Measurements from ENCODE around the gene SPDYE6.
"Not testable (repeated sequence)": the region's sequence is repeated elsewhere in the genome, so short reads cannot be mapped to it uniquely, and the experiment has no call there.

SPDYE6 gene

DNA sequence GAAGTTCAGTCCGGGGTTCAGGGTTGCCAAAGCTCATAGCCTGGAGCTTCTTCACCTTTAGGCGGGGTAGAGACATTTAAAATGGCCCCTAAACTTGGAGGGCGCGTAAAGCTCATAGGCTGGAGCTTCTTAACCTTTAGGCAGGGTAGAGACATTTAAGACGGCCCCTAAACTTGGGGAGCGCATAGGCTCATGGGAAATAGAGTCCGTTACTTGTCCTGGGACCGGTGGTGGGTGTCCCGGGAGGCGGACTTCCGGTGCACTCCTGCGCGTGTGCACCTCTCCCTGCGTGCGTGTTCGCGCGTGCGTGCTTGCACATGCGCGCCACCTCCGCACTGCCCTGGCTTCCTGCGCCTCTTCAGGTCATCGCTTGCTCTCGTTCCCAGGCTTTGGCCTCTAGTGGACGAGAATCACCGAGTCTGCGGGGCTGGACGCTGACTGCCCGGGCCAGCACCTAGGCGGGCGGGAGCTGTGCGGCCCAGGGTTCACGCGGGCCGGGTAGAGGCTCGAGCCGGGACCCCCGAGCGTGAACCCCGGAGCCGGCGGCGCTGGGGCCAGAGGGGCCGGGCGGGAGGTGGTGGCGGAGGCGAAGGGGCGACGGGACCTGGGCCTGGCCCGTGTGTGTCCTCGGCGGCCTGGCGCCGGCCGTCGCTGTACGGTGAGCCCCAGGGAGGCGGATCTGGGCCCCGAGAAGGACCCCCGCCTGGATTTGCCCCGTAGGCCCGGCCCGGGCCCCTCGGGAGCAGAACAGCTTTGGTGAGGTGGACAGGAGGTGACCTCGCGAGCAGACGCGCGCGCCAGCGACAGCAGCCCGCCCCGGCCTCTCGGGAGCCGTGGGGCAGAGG lies 7.5 kb upstream of the SPDYE6 start:
- DNase-seq (ENCODE audit: low spot score), result peak; percentile 97

- not testable (repeated sequence) for DNase-seq (ENCODE audit: low spot score)
These were observed 9.3 kb downstream of the SPDYE6 start for GRCh38 chr7:102346983-102347382.

GRCh38 chr7:102340599-102341368 lies 15.5 kb downstream of the SPDYE6 start:
- not testable (repeated sequence) for DNase-seq (ENCODE audit: low spot score)

GRCh38 chr7:102337420-102337819 lies 18.8 kb downstream of the SPDYE6 start:
- not testable (repeated sequence) for DNase-seq (ENCODE audit: low spot score)

DNA sequence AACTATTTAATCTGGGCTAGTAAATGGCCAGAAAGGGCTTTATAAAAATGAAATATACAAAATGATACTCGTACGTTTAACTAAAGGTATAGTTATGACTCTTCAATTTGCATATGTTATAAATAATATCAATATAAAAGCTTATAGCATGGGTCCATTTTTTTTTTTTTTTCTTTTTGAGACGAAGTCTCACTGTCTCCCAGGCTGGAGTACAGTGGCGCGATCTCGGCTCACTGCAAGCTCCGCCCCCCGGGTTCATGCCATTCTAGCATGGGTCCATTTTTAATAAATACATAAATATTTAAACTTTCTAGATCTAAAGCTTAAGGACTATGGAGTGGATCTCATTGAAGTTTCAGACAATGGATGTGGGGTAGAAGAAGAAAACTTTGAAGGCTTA lies 19.2 kb downstream of the SPDYE6 start:
- not testable (repeated sequence) for DNase-seq (ENCODE audit: low spot score)

- not testable (repeated sequence) for DNase-seq (ENCODE audit: low spot score)
These were observed 20.7 kb downstream of the SPDYE6 start for GRCh38 chr7:102335574-102335973.

DNA sequence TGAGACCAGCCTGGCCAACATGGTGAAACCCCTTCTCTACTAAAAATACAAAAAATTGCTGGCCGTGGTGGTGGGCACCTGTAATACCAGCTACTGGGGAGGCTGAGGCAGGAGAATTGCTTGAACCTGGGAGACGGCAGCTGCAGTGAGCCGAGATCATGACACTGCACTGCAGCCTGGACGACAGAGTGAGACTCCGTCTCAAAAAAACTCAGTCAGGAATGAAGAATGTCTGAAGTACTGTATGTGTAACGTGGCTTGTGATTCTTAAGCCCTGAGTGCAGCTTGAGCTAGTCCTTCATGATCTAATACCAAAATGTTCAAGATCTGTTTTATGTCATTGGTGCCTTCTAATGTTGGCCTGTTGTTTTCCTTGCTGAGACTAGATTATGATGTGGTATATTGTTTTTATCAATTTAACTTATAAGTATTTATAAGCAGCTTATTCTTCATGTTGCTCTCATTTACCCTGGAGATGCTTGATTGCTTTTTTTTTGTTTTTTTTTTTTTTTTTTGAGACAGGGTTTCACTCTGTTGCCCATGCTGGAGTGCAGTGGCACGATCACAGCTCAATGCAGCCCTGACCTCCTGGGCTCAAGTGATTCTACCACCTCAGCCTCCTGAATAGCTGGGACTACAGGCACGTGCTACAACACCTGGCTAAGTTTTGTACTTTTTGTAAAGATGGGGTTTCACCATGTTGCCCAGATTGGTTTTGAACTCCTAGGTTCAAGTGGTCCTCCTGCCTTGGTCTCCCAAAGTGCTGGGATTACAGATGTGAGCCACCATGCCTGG lies 25.4 kb downstream of the SPDYE6 start:
- DNase-seq (ENCODE audit: low spot score), result not testable (repeated sequence)

DNA sequence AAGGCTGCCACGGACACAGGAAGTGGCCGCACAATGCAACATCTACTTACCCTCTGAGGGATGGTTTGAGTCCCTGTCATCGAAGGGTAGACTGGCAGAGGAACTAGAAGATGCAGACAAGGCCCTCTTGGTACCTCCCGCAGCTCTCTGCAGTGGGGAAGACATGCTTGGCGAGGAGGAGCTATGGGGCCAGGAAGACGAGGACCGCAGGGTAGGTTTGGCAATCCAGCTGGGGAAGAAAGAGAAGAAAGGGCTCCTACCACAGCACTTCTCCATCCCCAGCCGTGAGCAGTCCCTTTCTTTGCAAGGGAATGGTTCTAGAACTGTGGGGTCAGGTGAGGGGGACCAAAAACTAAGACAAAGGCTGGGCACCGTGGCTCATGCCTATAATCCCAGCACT lies 26.9 kb downstream of the SPDYE6 start:
- not testable (repeated sequence) for DNase-seq (ENCODE audit: low spot score)

GRCh38 chr7:102328863-102329262 lies 27.4 kb downstream of the SPDYE6 start:
- DNase-seq (ENCODE audit: low spot score), result not testable (repeated sequence)

DNA sequence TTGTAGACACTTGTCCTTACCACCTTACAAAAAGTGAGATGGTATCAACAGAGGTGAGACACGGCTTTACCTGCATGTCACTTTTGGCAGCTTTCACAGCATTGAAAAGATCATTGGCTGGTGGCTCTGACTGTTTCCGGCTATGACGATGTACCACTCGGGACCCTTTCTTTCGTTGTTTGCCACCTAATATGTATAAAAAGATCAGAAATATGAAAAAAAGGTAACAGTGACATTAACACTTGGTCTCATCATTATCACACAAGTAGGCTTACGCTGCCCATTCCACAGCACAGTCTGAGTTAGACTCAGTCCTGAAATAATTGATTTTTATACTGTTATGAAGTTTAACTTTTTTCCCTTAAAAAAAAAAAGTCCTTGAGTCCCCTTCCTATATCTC lies 29.1 kb downstream of the SPDYE6 start:
- not testable (repeated sequence) for DNase-seq (ENCODE audit: low spot score)

DNA sequence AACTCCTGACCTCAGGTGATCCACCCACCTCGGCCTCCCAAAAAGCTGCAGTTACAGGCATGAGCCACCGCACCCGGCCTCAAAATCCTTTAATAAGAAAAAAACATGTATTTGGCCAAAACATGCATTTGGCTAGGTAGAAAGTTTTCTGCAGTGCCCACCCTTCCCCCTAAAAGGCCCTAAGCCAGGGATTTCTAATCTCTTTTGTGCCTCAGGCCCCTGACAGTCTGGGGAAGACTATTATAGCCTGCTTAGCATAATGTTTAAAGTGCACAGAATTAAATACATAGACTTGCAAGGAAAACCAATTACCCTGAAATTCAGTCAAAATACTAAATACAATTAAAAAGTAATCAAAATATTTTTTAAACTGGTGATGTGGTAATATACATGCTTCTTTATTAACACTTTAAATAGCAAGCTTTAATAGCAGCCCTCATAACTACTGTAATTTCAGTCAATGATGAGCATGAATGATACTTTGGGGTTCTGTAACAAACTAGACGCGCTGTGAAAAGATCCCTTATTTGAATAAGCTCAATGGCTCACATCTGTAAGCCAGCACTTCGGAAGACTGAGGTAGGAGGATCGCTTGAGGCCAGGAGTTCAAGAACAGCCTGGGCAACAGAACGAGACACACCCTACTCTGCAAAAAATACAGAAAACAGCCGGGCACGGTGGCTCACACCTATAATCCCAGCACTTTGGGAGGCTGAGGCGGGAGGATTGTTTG lies 29.9 kb downstream of the SPDYE6 start:
- no peak for DNase-seq (ENCODE audit: low spot score)

- not testable (repeated sequence) for DNase-seq (ENCODE audit: low spot score)
These were observed 31.1 kb downstream of the SPDYE6 start for GRCh38 chr7:102325106-102325505.

DNA sequence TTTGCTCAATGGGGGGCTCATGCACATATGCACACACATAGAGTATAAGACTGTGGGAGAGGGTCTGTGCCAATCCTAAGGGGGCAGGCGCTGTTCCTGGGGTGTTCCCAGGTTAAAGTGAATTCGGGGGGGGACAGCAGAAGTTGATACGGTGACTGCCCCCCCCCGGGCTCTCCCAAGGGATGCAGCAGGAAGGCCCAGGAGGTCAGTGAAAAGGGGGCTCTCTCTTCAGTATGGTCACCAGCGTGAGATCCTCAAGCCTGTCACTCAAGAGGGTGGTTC lies 32.4 kb downstream of the SPDYE6 start:
- no peak for DNase-seq (ENCODE audit: low spot score)

DNA sequence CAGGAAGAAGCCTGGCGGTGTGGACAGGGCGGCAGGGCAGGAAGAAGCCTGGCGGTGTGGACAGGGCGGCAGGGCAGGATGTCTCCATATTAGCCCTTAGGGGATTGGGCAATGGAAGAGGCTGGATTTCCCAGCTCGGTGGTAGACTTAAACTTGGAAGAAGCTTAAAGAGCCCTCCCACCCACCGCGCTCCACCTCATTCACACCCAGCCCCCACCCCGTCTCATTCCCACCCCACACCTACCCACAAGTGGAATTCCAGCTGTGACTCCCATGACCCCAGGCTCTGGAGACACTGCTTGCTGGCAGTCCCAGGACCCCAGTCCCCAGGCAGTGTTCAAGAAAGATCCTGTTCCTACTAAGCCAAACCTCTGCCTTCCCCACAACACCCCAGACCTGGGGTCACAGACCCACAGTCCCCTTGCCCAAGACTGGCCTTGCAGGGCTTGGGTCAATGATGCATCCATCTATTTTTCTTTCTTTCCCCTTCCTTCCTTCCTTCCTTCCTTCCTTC lies 34.0 kb downstream of the SPDYE6 start:
- DNase-seq (ENCODE audit: low spot score), result no peak

DNA sequence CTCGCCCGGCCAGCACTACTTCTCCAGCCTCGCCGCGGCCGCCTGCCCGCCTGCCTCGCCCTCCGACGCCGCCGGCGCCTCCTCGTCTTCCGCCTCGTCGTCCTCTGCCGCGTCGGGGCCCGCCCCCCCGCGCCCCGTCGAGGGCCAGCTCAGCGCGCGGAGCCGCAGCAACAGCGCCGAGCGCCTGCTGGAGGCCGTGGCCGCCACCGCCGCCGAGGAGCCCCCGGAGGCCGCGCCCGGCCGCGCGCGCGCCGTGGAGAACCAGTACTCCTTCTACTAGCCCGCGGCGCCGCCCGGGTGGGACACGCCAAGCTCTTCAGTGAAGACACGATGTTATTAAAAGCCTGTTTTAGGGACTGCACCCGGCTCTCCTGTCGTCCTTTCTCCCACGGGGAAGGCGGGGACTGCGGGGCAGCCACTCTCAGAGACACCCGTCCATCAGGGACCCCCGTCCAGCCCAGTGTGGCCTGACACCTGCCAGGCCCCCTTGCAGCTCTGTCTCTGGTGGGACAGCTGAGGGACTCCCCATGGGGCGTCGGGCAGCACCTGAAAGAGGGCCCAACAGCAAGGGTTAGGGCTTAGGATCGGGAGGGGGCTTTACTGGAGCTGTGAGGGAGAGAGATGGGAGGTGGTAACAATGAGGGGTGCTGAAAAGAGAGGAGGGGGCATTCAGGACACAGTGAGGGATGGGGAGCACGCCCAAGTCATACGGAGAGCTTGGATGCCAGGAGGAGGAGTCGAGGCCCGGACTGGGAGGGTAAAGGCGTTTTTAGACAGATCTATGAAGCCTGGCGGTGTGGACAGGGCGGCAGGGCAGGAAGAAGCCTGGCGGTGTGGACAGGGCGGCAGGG lies 34.7 kb downstream of the SPDYE6 start:
- no peak for DNase-seq (ENCODE audit: low spot score)

DNA sequence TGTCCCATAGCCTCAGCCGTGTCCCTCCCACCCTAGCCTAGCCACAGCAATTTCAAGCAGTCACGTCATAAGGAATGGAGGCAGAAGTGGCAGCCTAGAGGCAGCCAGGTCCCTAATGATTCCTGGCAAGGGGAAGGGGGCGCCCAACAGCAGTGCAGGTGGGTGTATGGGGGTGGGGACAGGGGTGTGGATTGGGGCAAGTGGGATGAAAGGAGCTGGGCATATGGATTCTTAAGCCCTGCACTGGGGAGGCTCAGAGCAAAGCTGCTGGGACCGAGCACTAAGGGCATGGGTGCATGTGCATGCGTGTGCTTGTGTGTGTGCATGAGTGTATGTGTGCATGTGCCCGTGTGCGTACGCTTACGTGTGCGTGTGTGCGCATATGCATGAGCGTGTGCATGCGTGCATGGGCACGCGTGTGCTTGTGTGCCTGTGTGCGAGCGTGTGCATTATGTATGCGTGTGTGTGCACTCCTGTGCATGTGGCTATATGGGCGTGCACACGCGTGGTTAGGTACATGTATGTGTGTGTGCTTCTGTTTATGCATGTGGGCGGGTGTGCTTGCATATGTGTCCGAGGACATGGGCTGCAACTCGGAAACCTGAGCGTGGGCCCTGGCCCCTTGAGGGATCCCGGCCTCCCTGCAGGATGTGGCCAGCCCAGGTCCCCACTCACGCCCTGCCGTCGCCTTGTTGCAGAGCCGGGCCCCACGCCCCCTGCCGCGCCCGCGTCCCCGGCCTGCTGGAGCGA lies 35.5 kb downstream of the SPDYE6 start:
- DNase-seq (ENCODE audit: low spot score), result no peak

DNA sequence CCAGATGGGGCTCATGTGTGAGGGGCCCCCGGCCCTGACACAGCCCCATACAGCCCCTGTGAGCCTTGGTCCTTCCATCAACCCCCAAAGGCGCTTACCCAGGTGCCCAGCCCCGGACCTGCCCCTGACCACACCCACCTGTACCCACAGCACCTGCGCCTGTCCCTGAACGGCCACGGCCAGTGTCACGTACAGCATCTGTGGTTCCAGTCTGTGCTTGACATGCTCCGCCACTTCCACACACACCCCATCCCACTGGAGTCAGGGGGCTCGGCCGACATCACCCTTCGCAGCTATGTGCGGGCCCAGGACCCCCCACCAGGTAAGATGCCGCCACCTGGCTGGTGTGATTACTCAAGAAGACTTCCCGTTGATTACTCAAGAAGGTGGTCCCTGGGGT lies 36.1 kb downstream of the SPDYE6 start:
- DNase-seq (ENCODE audit: low spot score), result no peak

DNA sequence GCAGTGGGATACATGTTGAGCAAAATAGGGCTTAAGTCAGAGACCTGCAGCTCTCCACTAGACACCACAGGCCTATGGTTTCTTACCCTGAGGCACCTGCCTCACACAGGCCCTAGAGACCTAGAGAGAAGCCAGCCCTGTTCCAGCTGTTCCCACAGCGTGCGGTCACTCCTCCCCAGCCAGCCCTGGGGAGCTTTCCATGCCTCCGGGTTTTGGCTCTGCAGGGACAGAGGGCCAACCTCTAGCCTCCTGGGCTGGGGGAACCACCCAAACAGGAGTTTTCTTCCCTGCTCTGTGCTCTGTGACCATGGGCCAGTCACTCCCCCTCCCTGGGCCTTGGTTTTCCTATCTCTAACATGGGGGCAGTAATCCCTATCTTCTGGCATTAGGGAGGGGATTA lies 36.6 kb downstream of the SPDYE6 start:
- DNase-seq (ENCODE audit: low spot score), result no peak

DNA sequence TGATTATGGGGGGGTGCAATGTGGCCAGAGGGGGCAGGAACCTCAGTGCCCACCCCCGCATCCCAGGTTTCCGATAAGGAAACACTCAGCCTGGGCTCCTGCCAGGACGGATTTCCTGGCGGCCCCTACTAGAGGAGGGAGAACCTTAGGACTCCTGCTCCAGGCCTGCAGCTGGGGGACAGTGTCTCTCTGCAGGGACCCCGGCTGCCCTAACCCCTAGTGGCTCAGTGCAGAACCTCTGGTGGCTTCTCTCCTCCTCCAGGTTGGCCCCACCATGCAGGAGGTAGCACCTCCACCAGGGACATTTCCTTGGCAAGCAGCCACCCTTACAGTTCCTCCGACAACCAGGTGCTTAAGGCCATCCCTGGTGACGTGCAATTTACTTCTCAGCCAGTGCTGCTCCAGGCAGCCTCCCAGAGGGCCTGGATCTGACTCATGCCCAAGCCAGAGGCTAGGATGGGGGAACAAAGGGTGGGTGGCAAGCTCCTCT lies 37.7 kb downstream of the SPDYE6 start:
- DNase-seq (ENCODE audit: low spot score), result no peak

All from CD4-positive, alpha-beta T cell treated with Interleukin-6 at 100 ng/mL for 8 hours (primary cell).